ENCODE data around the gene STXBP2. TPM values are rescaled to one million over a fixed set of nuclear protein-coding genes. Genes with fewer than 3 reads are reported as not detected.

Gene STXBP2
- total RNA-seq, 1 donor from 2014 or later, result 97.7 TPM

DNA sequence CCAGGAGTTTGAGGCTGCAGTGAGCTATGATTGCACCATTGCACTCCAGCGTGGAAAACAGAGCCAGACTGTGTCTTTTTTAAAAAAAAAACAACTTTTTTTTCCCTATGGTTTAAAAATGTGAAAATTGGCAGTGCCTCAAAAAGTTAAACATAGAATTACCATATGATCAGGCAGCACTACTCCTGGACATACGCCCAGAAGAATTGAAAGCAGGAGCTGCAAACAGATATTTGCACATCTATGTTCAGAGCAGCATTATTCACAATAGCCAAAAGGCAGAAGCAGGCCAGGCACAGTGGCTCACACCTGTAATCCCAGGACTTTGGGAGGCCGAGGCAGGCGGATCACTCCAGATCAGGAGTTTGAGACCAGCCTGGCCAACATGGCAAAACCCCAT, 28.2 kb downstream of the STXBP2 start:
- H3K9me3 Mint-ChIP-seq, result no peaks in the 10 kb centered on the region
- TF ChIP-seq, protein P1, sequence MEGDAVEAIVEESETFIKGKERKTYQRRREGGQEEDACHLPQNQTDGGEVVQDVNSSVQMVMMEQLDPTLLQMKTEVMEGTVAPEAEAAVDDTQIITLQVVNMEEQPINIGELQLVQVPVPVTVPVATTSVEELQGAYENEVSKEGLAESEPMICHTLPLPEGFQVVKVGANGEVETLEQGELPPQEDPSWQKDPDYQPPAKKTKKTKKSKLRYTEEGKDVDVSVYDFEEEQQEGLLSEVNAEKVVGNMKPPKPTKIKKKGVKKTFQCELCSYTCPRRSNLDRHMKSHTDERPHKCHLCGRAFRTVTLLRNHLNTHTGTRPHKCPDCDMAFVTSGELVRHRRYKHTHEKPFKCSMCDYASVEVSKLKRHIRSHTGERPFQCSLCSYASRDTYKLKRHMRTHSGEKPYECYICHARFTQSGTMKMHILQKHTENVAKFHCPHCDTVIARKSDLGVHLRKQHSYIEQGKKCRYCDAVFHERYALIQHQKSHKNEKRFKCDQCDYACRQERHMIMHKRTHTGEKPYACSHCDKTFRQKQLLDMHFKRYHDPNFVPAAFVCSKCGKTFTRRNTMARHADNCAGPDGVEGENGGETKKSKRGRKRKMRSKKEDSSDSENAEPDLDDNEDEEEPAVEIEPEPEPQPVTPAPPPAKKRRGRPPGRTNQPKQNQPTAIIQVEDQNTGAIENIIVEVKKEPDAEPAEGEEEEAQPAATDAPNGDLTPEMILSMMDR (IDR thresholded peaks at IDR 0.05; ENCODE audit: unreplicated experiment), result no peak
- H3K36me3 Mint-ChIP-seq, result no peaks in the 10 kb centered on the region
- DNase-seq (ENCODE audit: low spot score in 2 of 2, unreplicated experiment in 2 of 2), result no peak
- H3K4me3 Mint-ChIP-seq, result no peak overlapping the region
- no peak overlapping the region for H3K27ac Mint-ChIP-seq
- no peaks in the 10 kb centered on the region for H3K4me1 Mint-ChIP-seq
- H3K27me3 Mint-ChIP-seq (ENCODE audit: low read depth), result peaks cover 57% of the 10 kb centered on the region

DNA sequence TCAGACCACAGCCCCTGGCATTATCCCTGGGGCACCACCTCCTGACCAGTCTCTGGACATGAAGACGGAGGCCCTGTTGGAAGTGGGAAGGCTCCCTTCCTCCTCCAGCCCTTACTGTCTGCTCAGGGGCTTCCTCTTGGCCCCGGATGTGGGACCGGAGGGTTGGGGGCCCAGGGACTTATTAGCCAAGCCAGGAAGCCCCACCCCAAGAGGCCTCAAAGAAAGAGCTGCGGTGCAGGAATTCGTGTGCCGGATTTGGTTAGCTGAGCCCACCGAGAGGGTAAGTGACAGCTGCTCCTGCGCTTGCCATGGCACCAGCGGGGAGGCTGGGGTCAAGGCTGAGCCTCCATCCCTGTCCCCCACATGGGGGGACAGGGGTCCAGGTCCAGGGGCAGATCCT, 31.9 kb downstream of the STXBP2 start, which contains the start of gene RETN:
TSS of gene RETN (plus strand) at position 208 of the 400 bp plus-strand sequence. CDS start 278 bp downstream, outside the sequence.
- TF ChIP-seq, protein P1 (IDR thresholded peaks at IDR 0.05; ENCODE audit: unreplicated experiment), result no peak
- no peak for DNase-seq (ENCODE audit: low spot score in 2 of 2, unreplicated experiment in 2 of 2)
- no peaks in the 10 kb centered on the region for H3K4me1 Mint-ChIP-seq
- H3K4me3 Mint-ChIP-seq, result peak within 1 kb of the TSS; percentile 3
- no peaks in the 10 kb centered on the region for H3K36me3 Mint-ChIP-seq
- H3K9me3 Mint-ChIP-seq, result peaks cover under 1% of the 10 kb centered on the region
- H3K27me3 Mint-ChIP-seq (ENCODE audit: low read depth), result peaks cover 80% of the 10 kb centered on the region
- no peak within 1 kb of the TSS for H3K27ac Mint-ChIP-seq

DNA sequence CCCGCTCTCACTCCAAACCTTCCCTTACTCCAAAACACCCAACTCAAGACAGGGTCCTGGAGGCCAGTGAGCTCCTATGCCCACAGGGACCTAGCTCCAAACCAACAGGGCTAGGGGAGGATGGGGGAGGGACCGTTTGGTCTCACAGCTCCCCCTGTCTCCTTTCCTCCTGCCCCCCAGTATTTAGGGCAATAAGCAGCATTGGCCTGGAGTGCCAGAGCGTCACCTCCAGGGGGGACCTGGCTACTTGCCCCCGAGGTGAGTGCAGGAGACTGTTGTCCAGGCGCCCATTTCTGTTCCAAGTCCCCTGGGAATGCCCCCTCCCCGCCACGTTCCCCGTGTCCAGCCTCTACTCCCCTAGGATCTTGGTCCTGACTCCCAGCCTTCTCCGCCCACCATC, 32.7 kb downstream of the STXBP2 start:
- H3K36me3 Mint-ChIP-seq, result no peaks in the 10 kb centered on the region
- peaks cover 3% of the 10 kb centered on the region for H3K9me3 Mint-ChIP-seq
- TF ChIP-seq, protein P1 (IDR thresholded peaks at IDR 0.05; ENCODE audit: unreplicated experiment), result no peak
- H3K27me3 Mint-ChIP-seq (ENCODE audit: low read depth), result peaks cover 88% of the 10 kb centered on the region
- H3K4me3 Mint-ChIP-seq, result no peak overlapping the region
- no peak overlapping the region for H3K27ac Mint-ChIP-seq
- no peak for DNase-seq (ENCODE audit: low spot score in 2 of 2, unreplicated experiment in 2 of 2)
- no peaks in the 10 kb centered on the region for H3K4me1 Mint-ChIP-seq

DNA sequence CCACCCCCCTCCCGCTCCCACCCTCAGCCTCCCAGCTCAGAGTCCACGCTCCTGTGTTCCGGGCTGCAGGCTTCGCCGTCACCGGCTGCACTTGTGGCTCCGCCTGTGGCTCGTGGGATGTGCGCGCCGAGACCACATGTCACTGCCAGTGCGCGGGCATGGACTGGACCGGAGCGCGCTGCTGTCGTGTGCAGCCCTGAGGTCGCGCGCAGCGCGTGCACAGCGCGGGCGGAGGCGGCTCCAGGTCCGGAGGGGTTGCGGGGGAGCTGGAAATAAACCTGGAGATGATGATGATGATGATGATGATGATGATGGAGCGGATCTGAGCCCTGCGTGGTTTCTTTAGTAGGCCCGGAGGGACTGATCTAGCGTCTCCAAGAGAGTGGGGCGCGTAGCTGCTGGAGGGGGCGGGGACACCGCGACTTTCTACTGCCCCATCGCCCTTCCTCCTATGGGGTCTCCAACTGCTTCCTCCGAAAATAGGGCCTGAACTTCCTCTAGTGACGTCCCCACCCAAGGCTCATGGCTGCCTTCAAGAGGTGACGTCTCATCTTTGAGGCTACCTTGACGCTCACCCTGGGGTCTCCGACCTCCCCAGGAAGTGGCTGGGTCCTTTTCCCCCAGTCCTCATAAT, 33.4 kb downstream of the STXBP2 start:
- no peak for DNase-seq (ENCODE audit: low spot score in 2 of 2, unreplicated experiment in 2 of 2)
- TF ChIP-seq, protein P1 (IDR thresholded peaks at IDR 0.05; ENCODE audit: unreplicated experiment), result no peak
- no peak overlapping the region for H3K27ac Mint-ChIP-seq
- H3K36me3 Mint-ChIP-seq, result no peaks in the 10 kb centered on the region
- peaks cover 3% of the 10 kb centered on the region for H3K9me3 Mint-ChIP-seq
- no peaks in the 10 kb centered on the region for H3K4me1 Mint-ChIP-seq
- peaks cover 84% of the 10 kb centered on the region for H3K27me3 Mint-ChIP-seq (ENCODE audit: low read depth)
- H3K4me3 Mint-ChIP-seq, result peak overlapping the region; percentile 65

DNA sequence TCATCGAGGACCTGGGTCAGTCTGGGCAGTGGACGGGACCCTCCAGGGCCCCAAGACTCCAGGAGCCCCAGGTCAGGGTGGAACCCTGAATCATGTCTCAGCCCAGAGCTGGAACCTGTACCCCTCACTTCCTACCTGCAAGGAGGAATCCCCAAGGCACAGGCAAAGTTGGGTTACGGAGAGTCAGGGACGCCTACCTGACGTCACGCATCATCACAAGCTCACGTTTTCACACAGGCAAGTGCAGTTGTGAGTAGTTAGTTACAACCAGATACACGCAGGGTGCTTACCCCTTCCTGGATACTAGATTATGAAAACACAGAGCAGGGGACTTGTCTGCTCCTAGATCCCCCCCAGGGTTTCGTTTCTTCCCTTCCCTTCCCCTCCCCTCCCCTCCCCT, 33.9 kb downstream of the STXBP2 start:
- Mint-ChIP-seq H3K27me3 (ENCODE audit: low read depth) (peaks cover 82% of the 10 kb centered on the region), H3K9me3 (peaks cover 3% of the 10 kb centered on the region), H3K4me1 (no peaks in the 10 kb centered on the region), H3K4me3 (peak overlapping the region; percentile 65), H3K27ac (no peak overlapping the region), H3K36me3 (no peaks in the 10 kb centered on the region)
- no peak for DNase-seq (ENCODE audit: low spot score in 2 of 2, unreplicated experiment in 2 of 2)
- TF ChIP-seq, protein P1 (IDR thresholded peaks at IDR 0.05; ENCODE audit: unreplicated experiment), result no peak
